ENCODE data around the gene KRTAP10-9.
"Not testable (repeated sequence)": the region's sequence is repeated elsewhere in the genome, so short reads cannot be mapped to it uniquely, and the experiment has no call there.

KRTAP10-9 gene, protein sequence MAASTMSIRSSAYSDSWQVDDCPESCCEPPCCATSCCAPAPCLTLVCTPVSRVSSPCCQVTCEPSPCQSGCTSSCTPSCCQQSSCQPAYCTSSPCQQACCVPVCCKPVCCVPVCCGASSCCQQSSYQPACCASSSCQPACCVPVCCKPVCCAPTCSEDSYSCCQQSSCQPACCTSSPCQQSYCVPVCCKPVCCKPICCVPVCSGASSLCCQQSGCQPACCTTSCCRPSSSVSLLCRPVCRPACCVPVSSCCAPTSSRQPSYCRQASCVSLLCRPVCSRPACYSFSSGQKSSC

DNA sequence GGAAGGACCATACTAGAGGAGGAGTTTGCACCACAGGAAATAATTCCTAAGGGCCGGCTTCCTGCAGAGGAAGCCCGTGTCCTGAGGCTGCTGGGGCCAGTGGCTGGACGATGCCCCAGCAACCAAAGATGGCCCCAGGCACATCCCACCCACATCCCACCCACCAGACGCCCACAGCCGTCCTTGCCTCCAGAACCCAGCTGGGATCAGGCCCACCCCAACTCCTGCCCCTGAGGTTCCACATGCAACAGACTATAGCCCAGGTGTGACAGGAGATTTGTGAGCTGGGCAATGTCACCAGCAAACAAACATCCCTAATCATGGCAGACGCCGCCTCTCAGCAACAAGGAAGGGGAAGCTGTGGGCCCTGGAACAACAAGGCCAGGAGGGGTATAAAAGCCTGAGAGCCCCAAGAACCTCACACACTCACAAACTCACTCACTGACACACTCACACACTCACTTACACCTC lies at the start of gene KRTAP10-9:
Gene KRTAP10-9 (plus strand): TSS at position 421 of the 471 bp plus-strand sequence. CDS start 79 bp downstream, outside the sequence.
- no peak for DNase-seq (ENCODE audit: low read depth in 3 of 3)

DNA sequence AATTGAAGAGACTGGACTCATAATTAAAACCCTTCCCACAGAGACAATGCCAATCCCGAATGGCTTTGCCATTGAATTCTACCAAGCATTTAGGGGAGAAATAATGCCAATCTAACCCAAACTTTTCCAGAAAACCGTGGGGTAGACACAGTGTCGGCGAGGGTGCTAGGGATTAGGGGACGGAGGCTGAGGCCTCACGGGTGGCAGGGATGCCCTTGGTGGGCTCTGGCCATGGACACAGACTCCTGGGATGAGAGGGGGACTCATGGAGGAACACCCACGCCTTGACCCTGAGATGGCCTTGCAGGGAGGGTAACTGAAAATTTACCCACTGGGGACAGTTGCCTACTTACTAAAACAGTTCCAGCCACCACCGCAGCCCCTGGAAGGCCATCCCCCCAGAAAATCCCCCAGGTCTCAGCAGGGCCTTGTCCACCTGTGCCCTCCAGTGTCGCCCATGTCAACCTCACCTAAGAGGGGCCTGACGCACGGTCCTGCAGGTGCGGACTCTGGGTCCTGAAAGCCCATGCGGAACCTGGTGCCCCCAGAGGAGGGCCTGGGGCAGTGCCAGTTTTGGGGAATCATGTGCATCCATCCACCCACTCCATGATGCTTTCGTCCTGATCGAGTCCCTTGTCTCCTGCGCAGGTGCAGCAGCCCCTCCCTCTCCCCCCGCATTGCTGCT lies 48.4 kb upstream of the KRTAP10-9 start:
- no peak for DNase-seq (ENCODE audit: low read depth in 3 of 3)

DNA sequence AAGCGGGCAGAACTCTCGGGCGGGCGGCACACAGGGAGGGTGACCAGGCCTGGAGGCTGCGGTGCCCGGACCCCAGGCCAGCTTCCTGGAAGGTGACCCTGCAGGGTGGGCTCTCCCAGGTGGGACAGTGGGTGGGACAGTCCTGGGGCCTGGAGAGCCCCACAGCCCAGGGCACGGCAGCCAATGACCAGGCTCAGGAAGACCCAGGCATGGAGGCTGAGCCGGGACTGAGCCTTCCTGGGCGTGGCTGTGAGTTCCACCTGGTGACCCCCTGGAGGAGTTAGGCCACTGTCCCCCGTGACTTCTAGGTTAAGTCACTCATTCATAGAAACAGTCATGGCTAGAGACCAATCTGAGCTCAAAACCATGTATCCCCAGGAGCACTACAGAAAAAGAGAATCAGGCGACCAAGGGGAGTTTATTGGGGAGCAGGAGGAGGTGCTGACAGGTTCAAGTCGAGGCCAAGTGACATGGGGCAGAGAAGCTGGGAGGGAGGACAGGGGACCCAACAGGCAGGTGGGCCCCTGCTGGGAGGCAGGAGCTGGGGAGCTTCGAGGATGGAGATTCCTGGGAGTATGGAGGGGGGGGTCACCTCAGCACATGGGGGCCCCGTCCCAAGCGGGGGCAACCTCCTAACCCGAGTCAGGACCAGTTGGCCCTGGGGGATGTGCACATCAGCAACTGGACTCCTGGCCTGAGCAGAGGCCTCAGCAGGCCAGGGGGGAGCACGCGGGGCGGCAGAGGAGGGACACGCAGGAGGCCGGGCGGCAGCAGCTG lies 47.6 kb upstream of the KRTAP10-9 start:
- no peak for DNase-seq (ENCODE audit: low read depth in 3 of 3)

DNA sequence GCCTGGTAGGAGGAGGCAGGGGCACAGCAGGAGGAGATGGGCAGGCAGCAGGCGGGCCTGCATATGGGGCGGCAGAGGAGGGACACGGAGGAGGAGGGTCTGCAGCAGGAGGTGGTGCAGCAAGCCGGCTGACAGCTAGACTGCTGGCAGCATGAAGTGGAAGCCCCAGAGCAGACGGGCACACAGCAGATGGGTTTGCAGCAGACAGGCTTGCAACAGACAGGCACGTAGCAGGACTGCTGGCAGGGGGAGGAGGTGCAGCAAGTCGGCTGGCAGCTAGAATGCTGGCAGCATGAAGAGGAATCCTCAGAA lies 47.1 kb upstream of the KRTAP10-9 start:
- DNase-seq (ENCODE audit: low read depth in 3 of 3), result no peak

DNA sequence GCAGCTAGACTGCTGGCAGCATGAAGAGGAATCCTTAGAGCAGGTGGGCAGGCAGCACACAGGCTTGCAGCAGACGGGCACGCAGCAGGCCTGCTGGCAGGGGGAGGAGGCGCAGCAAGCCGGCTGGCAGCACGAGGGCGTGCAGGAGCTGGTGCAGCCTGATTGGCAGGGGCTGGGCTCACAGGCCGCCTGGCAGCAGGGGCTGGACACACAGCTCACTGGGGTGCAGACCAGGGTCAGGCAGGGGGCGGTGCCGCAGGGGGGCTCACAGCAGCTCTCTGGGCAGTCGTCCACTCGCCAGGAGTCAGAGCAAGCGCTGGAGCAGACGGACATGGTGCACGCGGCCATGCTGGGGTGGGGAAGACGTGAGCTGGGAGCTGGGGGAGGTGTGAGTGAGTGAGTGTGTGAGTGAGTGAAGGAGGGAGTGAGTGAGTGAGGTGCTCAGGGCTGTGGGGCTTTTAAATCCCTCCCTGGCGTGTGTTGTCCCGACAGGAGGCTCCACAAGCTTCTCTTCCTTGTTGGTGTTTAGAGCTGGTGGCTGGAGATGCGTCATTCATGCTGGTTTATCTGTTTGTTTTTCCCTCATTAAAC lies 46.6 kb upstream of the KRTAP10-9 start, which contains the start of gene KRTAP10-5:
Gene KRTAP10-5 (minus strand): TSS at position 374 of the 591 bp plus-strand sequence. CDS start 26 bp downstream, at position 348.
- not testable (repeated sequence) for DNase-seq (ENCODE audit: low read depth in 3 of 3)

DNA sequence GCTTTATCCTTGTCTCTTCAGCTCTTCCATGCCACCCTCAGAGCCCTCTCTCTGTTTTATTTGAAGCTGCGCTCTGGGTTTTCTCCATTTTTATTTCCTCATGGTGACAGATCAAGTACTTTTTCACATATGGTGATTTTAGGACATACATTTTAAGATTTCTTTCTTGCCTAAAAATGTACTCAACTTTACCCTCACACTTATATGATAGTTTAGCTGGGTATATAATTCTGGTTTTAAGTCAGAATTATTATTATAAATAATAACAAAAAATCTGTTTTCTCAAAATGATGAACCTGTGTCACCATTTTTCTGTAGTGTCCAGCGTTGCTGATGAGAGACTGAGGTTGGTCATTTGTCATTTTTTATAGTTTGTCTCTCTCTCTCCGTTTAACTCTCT lies 45.7 kb upstream of the KRTAP10-9 start:
- DNase-seq (ENCODE audit: low read depth in 3 of 3), result no peak

DNA sequence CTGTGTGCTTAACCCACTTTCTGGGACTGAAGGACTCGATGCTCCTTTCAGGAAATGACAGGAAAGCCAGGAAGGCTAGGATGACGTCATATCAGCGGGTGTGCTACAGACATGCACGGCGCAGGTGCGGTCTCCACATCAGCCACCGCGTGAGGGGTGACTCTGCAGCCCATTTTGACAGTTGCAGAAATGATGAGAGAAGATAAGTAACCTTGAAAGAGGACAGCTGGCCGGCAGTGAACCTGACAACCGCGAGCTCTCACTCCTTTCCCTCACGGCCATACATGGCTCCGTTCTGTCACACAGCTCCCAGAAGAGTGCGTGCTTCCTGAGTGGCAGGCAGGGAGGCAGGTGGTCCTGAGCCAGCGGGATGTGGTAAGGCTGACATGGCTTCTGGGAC lies 44.8 kb upstream of the KRTAP10-9 start:
- DNase-seq (ENCODE audit: low read depth in 3 of 3), result no peak

DNA sequence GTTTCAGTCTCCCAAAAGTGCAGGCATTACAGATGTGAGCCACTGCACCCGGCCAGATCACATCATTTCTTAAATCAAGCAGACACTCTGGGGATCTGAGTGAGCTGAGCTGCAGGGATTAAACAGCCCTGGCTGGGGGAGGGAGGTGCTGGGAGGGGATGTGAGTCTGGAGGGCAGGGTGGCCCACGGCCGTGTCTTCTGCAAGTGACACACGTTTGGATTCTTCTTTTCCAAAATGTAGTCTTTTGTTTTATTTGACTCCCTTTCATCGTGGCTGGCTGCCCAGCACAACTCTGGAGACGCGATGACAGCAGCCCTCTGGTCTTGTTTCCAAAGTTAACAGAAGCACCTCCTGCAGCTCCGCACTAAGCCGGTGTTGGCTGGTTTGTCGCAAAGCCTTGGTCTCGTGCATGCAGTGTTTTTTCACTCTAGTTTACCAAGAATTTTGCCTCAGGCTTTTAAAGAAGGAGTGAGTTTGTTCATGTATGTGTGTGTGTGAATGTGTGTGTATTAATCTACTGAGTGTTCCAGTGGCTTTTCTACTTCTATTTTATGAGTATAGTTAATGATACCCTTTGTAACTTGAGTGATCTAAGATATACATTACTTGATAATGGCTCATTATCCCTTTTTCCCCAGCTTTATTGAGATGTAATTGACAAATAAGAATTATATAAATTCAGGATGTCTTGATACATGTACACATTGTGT lies 43.6 kb upstream of the KRTAP10-9 start:
- no peak for DNase-seq (ENCODE audit: low read depth in 3 of 3)

DNA sequence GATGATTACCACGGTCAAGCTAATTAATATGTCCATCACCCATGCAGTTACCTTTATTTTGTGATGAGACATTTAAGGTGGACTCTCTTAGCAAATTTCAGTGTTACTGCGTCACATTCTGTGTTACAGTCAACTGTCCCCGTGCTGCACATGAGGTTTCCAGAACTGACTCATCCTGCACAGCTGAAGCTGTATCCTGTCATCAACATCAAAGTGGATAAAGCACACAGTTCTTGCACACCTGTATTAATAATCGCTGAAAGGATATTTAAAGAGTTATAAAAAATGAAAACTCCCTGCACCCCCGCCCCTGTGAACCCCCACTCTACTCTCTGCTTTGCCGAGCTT lies 43.1 kb upstream of the KRTAP10-9 start:
- DNase-seq (ENCODE audit: low read depth in 3 of 3), result peak in 2 of 3 donors; percentile 6 to 29

DNA sequence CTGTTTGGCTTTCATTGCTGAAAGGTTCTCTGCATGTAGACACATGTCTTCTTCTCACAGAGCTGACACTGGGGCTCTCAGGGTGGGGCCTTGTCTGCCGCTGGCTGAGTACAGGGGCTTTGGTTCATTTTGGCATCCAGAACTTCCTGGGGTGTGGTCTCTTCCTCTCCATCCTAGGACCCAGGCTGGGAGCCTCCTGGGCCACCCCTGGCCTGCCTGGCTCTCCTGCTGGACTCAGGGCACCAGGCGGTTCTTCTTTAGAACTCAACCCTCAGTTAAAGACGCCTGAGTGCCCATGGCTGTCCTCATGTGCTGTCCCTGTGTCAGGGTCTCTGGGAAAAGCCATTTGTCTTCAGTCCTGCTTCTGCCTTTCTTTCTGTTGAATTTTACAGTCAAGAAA lies 41.0 kb upstream of the KRTAP10-9 start:
- no peak for DNase-seq (ENCODE audit: low read depth in 3 of 3)

DNA sequence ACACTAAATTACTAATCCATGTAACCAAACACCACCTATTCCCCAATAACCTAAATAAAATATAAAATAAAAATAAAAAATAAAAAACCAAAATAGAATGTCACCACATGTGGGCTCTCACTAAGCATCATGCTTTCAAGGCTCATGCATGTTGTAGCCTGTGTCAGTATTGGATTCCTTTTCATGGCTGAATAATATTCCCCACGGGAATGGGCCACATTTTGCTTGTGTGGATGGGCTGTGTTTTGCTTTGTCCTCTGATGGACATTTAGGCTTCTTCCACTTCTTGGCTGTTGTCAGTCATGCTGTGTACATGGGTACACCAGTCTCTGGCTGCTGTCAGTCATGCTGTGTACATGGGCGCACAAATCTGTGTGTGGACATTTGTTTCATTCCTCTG lies 37.8 kb upstream of the KRTAP10-9 start:
- no peak for DNase-seq (ENCODE audit: low read depth in 3 of 3)

DNA sequence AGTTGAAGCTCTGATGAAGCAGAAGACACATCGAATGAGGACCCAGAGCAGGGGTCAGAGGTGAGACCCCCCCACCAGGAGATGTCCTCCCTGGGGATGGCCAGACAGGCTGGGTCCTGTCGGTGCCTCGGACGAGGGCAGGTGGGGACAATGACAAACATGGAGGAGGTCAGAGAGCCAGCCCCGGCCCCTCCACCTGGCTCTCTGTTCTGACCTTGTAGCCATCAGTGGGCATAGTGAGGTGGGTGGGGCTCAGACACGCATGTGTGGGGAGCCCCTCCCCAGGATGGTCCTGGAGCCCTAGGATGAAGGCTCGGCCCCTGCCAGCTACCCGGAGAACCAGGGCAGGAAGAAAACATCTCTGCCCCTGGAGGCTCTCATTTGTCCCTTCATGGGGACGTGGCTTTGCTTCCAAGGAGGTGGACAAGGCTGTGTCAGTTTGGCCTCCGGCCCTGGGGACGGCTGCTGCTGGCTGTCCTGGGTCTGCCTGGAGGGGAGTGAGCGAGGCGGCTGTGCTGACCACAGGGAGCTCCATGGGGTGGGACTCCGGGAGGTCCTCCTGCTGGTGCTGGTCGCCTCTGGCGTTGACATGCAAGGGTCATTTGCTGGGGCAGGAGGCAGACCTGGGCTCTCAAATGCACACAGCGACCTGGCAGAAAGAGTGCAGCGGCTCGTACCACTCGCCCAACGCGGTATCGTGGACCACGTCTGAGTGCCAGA lies 37.1 kb upstream of the KRTAP10-9 start:
- no peak for DNase-seq (ENCODE audit: low read depth in 3 of 3)

DNA sequence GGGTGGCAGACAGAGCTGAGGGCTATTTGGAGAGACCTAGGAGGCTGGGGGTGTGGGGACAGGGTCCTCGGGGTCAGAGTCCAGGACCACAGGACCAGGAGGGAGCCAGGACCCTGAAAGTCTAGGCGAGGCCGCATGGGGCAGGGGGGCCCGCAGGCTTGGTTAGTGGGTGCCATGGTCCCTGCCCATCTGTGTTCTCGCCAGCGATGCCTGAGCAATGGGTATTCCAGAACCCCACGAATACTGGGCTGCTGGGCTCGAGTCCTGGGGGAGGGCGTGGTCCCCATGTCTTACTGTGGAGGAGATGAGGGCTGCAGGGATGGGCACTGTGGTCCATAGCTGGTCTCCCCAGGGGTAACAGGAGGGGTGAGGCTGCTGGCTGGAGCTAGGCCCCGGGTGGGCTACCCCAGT lies 36.6 kb upstream of the KRTAP10-9 start:
- no peak for DNase-seq (ENCODE audit: low read depth in 3 of 3)

DNA sequence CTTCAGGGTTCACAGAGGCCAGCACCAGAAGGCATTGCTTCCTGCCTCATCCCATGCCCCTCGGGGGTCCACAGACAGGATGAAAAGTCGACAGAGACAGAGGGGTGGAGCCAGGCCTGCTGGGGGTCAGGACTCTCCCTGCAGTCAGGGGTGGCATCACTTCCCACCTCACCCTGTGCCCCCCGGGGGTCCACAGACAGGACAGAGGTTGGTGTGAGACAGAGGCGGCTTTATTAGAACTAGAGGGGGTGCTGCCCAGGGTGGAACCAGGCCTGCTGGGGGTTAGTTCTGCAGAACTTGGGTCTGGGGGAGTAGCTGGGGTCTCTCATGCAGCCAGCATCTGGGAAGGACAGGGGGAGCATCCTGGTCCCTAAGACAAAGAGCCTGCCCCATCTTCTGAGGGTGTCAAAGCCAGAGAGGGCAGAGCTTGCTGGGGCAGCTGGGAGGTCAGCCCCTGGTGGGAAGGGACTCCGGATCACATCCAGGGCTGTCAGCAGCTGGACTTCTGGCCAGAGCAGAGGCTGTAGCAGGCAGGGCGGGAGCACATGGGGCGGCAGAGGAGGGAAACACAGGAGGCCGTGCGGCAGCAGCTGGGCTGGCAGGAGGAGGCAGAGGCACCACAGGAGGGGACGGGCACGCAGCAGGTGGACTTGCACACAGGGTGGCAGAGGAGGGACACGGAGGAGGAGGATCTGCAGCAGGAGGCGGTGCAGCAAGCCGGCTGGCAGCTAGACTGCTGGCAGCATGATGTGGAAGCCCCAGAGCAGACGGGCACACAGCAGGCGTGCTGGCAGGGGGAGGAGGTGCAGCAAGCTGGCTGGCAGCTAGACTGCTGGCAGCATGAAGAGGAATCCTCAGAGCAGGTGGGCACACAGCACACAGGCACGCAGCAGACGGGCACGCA lies 35.7 kb upstream of the KRTAP10-9 start:
- not testable (repeated sequence) for DNase-seq (ENCODE audit: low read depth in 3 of 3)

DNA sequence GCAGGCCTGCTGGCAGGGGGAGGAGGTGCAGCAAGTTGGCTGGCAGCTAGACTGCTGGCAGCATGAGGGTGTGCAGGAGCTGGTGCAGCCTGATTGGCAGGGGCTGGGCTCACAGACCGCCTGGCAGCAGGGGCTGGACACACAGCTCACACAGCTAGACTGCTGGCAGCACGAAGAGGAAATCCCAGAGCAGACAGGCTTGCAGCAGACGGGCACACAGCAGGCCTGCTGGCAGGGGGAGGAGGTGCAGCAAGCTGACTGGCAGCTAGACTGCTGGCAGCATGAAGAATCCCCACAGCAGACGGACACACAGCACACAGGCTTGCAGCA lies 35.1 kb upstream of the KRTAP10-9 start:
- not testable (repeated sequence) for DNase-seq (ENCODE audit: low read depth in 3 of 3)

DNA sequence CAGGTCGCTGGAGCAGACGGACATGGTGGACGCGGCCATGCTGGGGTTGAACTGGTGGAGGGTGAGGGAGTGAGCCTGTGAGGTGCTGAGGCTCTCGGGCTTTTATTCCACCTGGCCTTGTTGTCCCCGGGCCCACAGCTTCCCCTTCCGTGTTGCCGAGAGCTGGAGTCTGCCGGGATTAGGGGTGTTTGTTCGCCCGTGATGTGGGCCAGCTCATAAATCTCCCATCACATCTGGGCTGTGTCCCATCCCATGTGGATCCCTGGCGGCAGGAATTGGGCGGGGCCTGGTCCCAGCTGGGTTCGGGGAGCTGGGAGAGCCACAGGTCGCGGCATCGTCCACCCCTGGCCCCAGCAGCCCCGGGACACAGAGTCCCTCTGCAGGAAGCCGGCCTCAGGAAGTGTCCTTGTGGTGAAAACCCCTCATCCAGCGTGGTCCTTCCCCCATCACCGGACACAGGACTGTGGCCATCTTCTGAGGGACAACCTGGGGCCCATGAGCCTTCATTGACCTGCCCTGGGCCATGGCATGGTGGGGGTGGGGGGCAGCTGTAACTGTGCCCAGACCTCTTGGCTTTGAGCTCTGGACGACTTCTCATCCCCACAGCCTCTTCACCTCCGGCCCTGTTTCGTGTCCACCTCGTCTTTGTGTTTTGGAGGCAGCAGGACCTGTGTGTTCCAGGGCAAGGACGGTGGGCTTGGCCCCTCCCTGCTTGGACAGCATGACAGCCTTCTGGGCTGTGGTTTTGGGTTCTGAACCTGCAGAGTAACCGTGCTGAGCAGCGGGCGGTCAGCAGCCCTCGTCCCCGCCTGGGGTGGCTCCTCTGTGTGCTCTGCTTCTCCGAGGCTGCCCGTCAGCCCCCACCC lies 34.2 kb upstream of the KRTAP10-9 start, which contains the start of gene KRTAP10-6:
Gene KRTAP10-6 (minus strand): TSS at position 60 of the 866 bp plus-strand sequence. CDS start 21 bp downstream, at position 39.
- DNase-seq (ENCODE audit: low read depth in 3 of 3), result no peak

DNA sequence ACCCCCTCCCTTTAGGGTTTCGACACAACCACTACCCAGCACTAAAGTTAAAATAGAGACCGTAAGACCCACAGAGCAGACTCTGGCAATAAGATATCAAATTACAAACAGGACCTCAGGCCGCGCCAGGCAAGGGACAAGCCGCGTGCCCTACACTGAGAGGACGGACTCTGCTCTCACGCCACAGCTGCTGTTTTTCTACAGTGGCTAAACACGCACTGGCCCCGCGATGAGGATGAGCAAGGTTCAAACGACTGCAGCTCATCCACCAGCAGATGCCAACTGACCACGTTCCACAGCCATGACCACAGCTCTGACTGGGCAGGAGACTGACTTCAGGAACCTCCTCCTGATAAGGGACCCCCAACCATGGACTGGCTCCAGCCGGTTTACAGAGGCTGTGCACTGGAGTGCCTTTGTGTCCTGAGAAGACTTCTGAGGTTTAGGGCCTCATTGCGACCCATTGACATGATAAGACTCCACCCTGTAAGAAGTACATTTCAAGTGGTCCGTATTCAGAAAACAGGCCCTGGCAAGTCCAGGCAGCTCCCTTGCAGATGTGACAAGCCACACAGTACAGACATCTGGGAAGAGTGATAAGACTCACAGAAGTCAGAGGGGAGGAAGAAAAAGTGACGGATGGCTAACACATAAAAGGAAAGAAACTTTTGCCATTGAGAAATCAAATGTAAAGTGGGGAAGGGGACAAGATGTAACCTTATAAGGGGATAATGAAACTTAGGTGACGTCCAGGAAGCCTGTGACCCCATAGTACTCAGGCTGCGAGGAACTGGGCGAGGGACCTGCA lies 33.1 kb upstream of the KRTAP10-9 start:
- no peak for DNase-seq (ENCODE audit: low read depth in 3 of 3)

DNA sequence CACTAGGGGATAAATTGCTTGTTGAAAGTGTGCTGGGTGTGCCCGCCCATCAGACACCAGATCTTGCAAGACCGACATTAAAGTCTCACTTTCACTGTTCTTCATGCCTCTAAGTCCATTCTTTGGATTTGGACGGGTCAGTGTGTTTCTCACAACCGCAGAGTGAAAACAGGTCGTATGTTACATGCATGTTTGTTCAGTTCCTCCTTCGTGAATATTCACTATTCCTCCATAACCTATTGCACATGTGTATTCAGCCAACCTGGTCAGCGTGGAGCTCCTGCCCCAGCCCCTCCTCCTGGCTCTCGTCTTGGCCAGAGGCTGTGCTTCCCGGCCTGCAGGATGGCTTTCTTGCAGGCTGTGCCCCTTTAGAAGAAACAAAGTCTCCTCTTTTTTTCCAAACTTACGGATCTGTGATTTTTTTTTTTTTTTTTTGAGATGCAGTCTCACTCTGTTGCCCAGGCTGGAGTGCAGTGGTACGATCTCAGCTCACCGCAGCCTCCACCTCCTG lies 32.4 kb upstream of the KRTAP10-9 start:
- no peak for DNase-seq (ENCODE audit: low read depth in 3 of 3)
